HG02571 (cell line): Measurements from ENCODE around the gene OSTF1.

Experiments
- ATAC-seq: cut with Tn5 transposase; IDR thresholded peaks from one replicate; pipeline ENCODE4 v1.9.1; 2021; ENCODE audit warnings: mild to moderate bottlenecking, moderate library complexity; ENCODE audit not compliant: unreplicated experiment

The OSTF1 gene

DNA sequence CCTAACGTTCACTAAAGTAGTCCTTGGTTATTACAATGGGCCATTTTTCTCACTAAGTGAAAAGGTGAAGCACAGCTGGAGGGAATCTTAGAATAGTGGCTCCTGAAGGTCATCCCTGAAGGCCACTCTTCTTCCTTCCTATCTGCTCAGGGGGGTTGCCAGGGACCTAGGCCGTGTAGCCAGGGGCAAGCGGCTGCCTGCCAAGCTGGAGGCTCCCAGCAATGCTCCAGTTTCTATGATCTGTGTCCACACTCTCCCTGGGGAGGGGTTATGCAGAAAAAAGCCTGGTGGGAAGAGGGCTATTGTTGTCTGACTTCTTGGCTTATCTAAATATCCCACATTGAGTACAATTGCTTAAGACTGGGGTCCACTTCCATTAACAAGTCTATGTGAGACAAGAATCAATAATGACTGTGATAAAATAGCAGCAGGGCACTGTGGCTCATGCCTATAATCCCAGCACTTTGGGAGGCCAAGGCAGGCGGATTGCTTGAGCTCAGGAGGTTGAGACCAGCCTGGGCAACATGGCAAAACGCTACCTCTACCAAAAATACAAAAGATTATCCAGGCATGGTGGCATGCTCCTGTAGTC is 4.1 kb upstream of the OSTF1 start:
- ATAC-seq: no peak

GRCh38 chr9:75085640-75086039 is 2.7 kb upstream of the OSTF1 start:
- ATAC-seq: no peak

DNA sequence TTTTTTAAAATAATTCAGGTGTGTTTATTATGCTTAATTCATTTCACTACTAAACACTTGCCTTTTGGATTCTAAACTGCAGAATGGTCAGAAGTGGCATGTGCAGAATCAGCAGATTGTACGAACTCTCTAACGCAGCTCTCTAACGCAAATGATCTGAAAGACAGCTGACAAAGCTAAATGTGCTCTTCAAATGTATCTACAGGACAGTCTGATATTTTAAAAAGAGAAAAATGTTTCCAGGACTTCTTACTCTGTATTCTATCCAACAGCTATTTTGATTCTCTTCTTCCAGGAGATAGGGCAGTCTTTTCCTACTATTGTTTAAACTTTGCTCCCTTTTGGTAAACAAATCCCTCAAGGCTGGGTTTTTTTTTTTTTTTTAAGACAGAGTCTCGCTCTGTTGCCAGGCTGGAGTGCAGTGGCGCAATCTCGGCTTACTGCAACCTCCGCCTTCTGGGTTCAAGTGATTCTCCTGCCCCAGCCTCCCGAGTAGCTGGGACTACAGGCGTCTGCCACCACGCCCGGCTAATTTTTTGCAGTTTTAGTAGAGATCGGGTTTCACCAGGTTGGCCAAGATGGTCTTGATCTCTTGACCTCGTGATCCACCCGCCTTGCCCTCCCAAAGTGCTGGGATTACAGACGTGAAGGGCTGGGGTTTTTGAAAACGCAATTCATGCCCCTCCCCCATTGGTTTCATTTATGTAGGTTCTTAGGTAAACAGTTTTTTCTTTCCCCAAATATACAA is 1.6 kb upstream of the OSTF1 start:
- ATAC-seq: no peak

- peak; percentile 32 for ATAC-seq
Observed at GRCh38 chr9:75087289-75087823, 958 bp upstream of the OSTF1 start.

DNA sequence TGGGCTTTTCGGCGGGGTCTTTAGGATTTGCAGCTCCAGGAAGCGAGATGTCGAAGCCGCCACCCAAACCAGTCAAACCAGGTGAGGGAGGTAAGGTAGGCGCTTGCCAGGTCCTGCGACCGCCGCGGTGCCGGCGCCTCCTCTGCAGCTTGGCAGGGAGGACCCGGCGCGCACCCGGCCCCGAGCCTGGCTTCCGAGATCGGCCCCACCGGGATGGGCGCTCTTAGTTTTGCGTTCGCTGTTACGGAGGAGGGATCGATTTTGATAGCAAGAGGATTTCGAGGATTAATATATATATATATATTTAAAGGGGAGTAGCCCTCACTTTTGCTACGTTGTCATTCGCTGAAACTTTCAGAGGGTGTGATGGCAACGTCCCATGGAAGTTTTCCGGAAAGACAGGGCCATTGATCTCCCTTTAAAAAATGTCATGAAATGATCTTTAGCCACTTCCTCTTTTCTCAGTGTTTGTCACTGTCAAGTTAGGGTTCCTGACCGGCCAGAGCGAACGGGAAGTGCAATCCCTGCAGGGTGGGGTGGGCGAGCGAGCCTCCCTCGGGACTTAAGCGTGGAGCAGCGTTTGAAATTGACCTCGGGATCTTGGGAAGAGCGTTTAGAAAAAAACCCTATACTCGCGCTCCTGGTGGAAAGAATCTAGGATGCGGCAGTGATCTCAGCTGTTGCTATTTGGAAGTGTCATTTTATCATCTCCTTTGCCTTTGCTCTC is 495 bp downstream of the OSTF1 start:
- peak; percentile 38 for ATAC-seq

GRCh38 chr9:75089373-75089766 is 1.1 kb downstream of the OSTF1 start:
- ATAC-seq: no peak

DNA sequence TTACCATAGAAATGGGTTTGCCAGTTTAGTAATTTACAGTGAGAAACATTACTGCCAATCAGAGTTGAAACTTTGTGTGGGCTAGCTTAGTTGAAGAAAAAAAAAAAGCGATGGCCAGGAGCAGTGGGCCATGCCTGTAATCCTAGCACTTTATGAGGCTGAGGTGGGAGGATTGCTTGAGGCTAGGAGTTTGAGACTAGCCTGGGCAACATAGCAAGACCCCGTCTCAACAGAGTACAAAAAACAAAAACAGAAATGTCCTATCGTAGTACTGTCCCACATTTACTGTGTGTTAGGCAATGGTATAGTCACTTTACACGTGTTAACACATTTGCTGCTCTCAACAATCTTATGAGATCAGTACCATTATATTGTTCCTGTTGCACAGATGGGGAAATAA is 2.3 kb downstream of the OSTF1 start:
- ATAC-seq: no peak

DNA sequence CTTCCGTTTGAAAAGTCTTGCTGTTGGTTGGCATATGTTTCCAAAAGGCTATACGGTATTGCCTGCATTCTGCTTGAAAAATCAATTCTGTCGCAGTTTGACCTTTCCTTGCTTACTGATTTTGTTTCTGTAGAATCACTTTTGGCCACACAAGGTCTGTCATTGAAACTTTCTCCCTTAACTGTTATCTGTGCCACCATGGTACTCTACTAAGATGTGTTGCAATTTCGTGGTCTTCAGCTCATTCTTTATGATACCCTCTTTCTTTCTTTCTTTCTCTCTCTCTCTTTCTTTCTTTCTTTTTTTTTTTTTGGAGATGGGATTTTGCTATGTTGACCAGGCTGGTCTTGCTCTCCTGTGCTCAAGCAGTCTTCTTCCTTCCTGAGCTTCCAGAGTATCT is 4.5 kb downstream of the OSTF1 start:
- no peak for ATAC-seq

DNA sequence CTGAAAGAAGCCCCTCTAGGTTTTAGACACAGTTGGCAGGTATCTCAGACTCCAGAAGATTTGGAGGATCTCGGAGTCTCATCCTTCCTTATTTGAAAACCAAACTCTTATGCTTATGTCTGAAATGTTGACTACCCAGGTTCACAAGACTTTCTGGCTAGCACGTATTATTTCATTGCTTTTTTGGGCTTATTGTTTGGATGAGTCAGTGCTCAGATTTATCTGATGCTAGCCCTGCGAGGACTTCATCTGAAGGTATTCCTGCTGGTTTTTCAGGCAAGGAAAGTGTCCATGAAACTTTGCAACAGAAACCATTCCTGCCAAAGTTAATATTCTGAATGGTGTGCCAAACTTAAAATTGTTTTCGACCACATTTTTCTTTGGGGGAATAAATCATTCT is 8.5 kb downstream of the OSTF1 start:
- ATAC-seq: no peak

DNA sequence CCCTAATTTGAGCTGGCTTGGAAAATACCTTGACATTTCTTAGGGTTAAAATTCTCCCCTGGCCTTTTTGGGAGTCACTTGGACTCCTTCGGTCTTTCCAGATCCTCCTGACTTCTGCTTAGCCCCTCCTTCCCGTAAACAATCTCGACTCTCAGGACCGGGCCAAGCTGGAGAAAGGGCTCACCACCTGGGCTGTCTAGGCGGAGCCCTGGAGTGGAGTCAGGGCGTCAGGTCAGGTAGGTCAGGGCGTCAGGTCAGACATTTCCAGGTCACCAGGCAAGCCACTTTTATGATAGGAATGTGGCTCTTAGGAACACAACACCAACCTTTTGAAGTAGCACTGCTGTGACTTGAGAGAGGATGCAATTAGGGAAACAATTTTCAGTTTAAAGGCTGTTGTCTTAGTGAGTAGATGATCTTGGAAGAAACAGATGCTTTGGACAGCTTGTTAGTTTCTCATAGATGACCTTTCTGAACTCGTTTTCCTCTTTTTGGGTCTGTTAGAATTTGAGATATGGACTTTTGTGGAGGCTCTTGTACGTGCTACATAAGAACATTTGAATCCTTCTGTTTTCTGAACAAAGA is 12.8 kb downstream of the OSTF1 start:
- ATAC-seq: no peak

DNA sequence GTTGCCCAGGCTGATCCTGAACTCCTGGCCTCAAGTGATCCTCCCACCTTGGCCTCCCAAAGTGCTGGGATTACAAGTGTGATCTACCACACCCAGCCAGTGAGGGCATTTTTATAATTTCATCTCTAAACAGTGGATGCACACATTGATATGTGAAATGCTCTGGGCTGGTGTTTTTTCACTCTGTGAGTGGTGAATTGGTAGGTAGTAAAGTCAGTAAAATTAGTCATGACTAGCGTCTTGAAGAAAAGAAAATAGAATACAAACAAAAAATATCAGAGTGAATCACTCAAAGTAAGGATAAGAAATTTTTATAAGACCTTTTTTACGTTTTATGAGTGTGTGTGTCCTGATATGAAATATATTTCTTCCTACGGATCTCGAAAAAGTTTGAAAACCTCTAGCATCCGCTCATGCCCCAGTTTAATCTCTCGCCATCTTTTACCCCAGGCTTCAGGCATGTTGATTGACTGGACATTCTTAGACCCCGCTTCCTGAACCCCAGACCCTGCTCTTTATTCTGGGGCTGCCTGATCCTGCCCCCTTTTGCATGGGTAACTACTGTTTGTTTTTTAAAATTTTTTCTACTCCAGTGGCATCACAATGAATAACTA is 14.0 kb downstream of the OSTF1 start:
- ATAC-seq: no peak

- ATAC-seq: no peak
Observed at GRCh38 chr9:75104607-75105006, 16.3 kb downstream of the OSTF1 start.

- ATAC-seq: no peak
Observed at GRCh38 chr9:75105019-75105540, 16.8 kb downstream of the OSTF1 start.

GRCh38 chr9:75105841-75106240 is 17.5 kb downstream of the OSTF1 start:
- ATAC-seq: no peak

DNA sequence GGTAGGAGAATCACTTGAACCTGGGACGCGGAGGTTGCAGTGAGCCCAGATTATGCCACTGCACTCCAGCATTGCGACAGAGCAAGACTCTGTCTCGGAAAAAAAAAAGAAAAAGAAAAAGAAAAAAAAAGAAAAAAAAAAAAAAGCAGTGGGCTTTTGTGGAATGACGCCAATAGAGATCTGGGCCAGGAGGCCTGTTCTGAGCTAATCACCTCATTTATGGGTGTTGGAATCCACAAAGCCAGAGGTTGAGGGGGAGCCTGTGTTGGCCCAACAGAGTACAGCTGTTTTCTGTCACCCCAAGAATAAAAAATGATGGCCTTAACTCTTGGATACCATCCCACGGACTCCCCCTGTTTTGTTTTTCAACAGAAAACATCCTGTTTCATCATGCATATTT is 18.5 kb downstream of the OSTF1 start:
- no peak for ATAC-seq

DNA sequence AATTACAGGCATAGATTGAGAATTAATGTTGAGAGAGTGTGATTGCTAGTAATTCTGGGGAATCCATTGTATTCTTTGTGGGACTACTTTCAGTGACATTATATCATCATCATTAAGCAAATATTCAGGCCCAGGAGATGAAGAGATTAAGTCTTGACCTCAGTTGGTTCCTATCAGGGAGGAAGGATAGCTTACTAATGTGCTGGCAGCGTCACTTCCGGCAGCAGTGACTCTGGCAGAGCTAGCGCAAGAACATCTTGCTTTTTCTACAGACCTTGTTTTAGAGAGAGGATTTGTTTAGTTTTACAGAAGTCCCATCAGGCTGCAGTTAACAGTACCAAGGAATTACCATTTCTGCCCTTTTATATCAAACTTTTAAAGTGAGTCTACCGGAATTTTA is 20.3 kb downstream of the OSTF1 start:
- ATAC-seq: no peak

DNA sequence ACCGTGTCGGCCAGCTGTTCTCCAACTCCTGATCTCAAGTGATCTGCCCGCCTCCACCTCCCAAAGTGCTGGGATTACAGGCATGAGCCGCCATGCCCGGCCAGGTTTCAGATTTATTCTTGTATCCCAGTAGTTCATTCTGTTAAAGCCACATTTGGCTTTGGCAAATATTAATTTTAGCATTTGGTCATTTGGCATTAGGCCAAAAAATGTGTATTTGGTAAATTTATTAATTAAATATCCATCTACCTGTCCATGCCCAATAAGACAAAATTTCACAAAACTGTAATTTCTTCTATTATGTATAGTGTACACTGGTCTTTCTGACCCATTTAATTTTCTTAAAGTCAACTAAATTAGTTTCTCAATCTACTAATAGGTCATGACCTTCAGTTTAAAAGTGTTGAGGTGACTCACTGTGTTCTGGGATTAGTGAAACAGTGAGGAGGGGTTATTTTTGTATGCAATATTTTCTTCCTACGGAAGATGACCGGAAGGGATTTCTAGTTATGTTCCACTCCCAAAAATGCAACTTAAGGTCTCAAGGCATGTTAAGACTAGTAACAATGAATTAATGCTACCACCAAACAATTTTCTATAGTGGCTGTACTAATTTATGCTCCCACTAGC is 21.0 kb downstream of the OSTF1 start:
- ATAC-seq: no peak

GRCh38 chr9:75111019-75111622 is 22.8 kb downstream of the OSTF1 start:
- no peak for ATAC-seq

DNA sequence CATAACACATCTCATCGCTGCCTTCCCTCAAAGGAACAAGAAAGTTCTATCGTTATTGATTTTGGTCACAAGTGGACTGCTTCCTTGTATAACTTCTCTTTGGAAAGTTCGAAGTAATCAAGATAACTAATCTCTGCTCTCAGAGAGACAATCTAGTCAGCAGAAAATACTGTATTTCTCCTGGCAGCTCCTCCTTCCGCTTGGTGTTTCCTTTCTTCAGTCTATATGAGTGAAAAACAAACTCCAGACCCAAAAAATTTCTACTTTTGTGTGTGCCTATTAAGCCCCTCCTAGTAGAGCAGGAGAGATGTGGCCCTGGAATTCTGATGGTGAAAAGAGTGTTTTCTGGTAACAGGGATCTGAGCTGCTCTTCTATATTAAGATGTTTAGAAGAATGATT is 24.5 kb downstream of the OSTF1 start:
- ATAC-seq: no peak

DNA sequence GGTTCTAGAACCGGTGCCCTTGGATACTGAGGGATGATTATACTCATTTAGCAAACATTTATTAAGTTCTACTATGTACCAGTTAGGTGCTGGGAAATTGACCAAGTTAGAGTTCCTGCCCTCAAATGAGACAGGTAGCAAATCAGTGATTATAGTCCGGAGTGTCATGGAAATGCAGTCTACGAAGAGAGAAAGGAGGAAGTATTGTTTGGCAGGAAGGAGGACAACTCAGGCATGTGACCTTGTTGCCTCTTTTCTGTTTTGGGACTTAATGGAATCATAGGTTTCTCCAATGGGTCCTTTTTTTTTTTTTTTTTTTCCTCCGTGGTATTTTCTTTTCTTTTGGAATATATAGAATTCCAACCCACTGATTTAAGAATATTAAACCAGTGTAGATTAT is 28.0 kb downstream of the OSTF1 start:
- ATAC-seq: no peak
